HUES48 (cell line): ENCODE data around the gene NBPF3.
"Not testable (repeated sequence)": the region's sequence is repeated elsewhere in the genome, so short reads cannot be mapped to it uniquely, and the experiment has no call there.

Source experiments
- H3K27ac ChIP-seq: one replicate; pipeline ENCODE4 v1.7.0; 2013; ENCODE audit warnings: low read depth, low read length, inconsistent platforms
- H3K27me3 ChIP-seq: 2 replicates; pipeline ENCODE4 v1.6.1; 2013; ENCODE audit warnings: mild to moderate bottlenecking, low read length; ENCODE audit not compliant: control insufficient read depth, insufficient read depth
- H3K36me3 ChIP-seq: 2 replicates; pipeline ENCODE4 v1.6.1; 2013; ENCODE audit warnings: low read length; ENCODE audit not compliant: control insufficient read depth, insufficient read depth
- H3K4me1 ChIP-seq: 2 replicates; pipeline ENCODE4 v1.6.1; 2013; ENCODE audit warnings: mild to moderate bottlenecking, low read length; ENCODE audit not compliant: control insufficient read depth, insufficient read depth
- H3K4me3 ChIP-seq: 2 replicates; pipeline ENCODE4 v1.5.1; 2013; ENCODE audit warnings: mild to moderate bottlenecking, low read depth, low read length
- H3K9ac ChIP-seq: 2 replicates; pipeline ENCODE4 v1.6.1; 2013; ENCODE audit warnings: mild to moderate bottlenecking, low read depth, low read length, moderate library complexity
- H3K9me3 ChIP-seq: 2 replicates; pipeline ENCODE4 v1.6.1; 2013; ENCODE audit warnings: low read length; ENCODE audit not compliant: control insufficient read depth, insufficient read depth

Gene NBPF3

DNA sequence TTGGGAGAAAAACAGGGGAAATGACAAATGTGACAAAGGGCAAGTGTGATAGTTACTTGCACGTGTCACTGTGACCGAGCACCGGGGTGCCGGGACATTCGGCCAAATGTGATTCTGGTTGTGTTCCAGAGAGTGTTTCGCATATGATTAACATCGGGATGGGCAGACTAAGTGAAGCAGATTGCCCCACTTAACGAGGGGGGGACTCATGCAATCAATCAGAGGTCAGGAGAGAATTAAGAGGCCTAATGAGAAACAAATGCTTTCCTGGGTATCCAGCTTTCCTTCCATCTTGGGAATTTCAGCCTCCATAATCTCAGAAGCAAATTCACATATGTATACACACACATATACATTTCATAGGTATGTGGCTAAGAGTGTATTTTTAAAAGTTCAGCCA is 18.6 kb upstream of the NBPF3 start:
- H3K9ac ChIP-seq, H3K27me3 ChIP-seq, H3K4me1 ChIP-seq, H3K9me3 ChIP-seq, H3K36me3 ChIP-seq, H3K4me3 ChIP-seq, H3K27ac ChIP-seq: not testable (repeated sequence)

DNA sequence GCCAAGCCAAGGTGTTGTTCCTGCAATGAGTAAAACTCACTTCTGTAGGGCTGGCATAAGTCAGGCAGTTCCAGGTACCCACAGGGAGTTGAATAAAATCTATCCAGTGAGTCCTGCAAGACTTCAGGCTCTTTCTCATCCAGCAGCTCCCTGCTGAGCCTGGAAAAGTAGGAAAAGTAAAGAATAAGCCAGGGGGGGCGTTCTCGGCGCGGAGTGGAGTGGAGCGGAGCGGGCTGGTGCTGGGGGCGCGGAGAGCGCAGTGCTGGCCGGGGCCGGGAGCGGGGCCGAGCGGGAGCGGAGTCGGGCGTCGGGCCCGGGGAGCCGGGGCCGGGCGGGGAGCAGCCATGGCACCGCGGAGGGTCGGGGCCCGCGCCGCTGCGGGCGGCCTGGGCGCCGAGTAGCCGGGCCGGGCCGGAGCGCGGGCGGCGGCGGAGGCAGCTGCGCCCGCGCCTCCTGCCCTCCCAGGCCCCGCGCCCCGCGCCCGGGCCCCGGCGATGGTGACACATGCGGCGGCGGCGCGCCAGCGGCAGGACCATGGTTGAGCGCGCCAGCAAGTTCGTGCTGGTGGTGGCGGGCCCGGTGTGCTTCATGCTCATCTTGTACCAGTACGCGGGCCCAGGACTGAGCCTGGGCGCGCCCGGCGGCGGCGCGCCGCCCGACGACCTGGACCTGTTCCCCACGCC is 12.0 kb upstream of the NBPF3 start:
- H3K9me3 ChIP-seq, H3K27ac ChIP-seq, H3K4me1 ChIP-seq, H3K36me3 ChIP-seq, H3K9ac ChIP-seq: not testable (repeated sequence)
- Histone ChIP-seq H3K4me3 (peak overlapping the region; percentile 46), H3K27me3 (peaks cover 27% of the 10 kb centered on the region)

DNA sequence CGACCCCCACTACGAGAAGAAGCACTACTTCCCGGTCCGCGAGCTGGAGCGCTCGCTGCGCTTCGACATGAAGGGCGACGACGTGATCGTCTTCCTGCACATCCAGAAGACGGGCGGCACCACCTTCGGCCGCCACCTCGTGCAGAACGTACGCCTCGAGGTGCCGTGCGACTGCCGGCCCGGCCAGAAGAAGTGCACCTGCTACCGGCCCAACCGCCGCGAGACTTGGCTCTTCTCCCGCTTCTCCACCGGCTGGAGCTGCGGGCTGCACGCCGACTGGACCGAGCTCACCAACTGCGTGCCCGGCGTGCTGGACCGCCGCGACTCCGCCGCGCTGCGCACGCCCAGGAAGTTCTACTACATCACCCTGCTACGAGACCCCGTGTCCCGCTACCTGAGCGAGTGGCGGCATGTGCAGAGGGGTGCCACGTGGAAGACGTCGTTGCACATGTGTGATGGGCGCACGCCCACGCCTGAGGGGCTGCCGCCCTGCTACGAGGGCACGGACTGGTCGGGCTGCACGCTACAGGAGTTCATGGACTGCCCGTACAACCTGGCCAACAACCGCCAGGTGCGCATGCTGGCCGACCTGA is 11.4 kb upstream of the NBPF3 start:
- not testable (repeated sequence) for H3K27ac ChIP-seq, H3K4me1 ChIP-seq, H3K9me3 ChIP-seq, H3K9ac ChIP-seq, H3K36me3 ChIP-seq
- peaks cover 27% of the 10 kb centered on the region for H3K27me3 ChIP-seq
- H3K4me3 ChIP-seq: peak overlapping the region; percentile 39; the same call in 1 of the 2 replicates

DNA sequence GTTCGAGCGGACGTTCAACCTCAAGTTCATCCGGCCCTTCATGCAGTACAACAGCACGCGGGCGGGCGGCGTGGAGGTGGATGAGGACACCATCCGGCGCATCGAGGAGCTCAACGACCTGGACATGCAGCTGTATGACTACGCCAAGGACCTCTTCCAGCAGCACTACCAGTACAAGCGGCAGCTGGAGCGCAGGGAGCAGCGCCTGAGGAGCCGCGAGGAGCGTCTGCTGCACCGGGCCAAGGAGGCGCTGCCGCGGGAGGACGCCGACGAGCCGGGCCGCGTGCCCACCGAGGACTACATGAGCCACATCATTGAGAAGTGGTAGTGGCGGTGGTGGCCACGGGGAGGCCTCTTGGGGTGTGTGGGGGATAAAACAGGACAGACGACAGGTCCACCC is 10.7 kb upstream of the NBPF3 start:
- not testable (repeated sequence) for H3K4me3 ChIP-seq, H3K9ac ChIP-seq, H3K4me1 ChIP-seq, H3K9me3 ChIP-seq, H3K27ac ChIP-seq, H3K36me3 ChIP-seq
- H3K27me3 ChIP-seq: peaks cover 27% of the 10 kb centered on the region

DNA sequence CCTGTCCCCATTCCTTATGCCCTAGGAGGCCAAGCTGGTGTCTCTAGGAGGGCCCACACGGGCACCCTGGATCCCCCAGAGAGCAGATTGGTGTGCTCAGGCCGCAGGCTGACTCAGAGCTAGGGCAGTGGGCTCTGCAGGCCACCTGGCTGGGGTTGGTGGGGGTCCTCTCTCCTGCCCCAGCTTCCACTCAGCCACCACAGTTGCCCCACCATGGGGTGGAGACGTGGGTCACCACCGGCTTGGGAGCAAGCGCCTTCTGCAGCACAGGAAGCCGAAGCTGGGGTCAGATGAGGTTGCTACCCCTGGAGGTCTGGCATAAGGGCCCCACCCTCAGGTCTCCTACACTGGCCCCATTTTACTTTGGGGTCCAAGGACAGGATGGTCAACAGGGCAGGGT is 9.1 kb upstream of the NBPF3 start:
- not testable (repeated sequence) for H3K9me3 ChIP-seq, H3K27ac ChIP-seq, H3K4me3 ChIP-seq, H3K36me3 ChIP-seq, H3K4me1 ChIP-seq, H3K9ac ChIP-seq
- H3K27me3 ChIP-seq: peaks cover 27% of the 10 kb centered on the region

DNA sequence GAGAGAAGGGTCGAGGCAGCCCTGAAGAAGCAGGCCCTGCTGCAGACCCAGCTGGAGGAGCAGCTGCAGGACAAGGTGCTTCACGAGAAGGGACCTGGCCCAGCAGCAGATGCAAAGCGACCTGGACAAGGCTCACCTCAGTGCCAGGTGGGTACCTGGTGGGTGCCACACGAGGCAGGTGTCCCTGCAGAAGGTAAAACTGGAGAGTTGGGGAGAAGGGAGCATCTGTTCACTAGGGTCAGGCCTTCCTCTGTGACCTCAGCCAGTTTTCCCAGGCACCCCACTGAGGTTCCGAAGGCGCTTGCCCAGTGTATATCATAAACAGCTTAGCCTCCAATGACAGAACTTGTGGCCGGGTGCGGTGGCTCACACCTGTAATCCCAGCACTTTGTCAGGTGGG is 5.5 kb upstream of the NBPF3 start:
- Histone ChIP-seq H3K9me3 (no peaks in the 10 kb centered on the region), H3K4me1 (peaks cover 8% of the 10 kb centered on the region), H3K9ac (no peak overlapping the region), H3K36me3 (no peaks in the 10 kb centered on the region), H3K27ac (no peak overlapping the region), H3K27me3 (peaks cover 19% of the 10 kb centered on the region), H3K4me3 (no peak overlapping the region)

DNA sequence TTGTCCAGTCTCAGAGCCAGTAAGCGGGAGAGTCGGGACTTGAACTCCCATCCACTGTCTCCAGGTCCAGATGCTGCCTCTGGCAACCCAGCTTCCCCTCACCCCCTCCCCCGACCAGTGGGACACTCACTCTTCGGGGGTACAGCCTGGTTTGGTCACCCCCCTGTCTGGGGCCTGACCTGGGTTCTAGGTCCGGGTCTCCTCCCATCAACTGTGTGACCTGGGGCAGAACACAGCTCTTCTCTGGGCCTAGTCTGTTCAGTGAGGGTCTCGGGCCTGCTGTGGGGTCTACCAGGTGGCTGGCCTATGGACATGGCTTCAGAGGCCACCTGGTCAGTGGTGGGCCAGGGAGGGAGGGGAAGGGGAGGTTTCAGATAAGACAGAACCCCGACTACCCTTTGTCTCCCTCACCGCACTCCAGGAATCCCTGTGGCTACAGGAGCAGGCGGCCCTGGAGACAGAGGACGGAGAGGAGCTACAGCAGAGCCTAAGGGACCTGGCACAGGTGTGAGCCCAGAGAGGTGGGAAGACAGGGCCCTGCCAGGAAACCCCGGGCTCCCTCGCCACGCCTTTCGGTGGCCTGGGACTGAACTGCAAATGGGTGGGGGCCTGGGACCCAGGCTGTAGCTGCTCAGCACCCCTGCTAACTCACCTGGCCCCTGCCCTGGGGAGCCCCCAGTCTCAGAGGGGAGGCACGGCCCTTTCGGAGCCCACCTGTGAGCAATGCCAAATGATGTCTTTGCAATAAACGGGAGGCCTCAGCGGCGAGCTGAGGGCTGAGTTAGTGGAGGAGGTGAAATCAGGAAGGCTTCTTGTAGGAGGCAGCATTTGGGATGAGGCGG is 4.1 kb upstream of the NBPF3 start:
- Histone ChIP-seq H3K4me3 (peak overlapping the region; percentile 49), H3K9me3 (no peaks in the 10 kb centered on the region), H3K4me1 (peaks cover 10% of the 10 kb centered on the region), H3K27ac (no peak overlapping the region), H3K9ac (no peak overlapping the region), H3K27me3 (peaks cover 20% of the 10 kb centered on the region), H3K36me3 (no peaks in the 10 kb centered on the region)

DNA sequence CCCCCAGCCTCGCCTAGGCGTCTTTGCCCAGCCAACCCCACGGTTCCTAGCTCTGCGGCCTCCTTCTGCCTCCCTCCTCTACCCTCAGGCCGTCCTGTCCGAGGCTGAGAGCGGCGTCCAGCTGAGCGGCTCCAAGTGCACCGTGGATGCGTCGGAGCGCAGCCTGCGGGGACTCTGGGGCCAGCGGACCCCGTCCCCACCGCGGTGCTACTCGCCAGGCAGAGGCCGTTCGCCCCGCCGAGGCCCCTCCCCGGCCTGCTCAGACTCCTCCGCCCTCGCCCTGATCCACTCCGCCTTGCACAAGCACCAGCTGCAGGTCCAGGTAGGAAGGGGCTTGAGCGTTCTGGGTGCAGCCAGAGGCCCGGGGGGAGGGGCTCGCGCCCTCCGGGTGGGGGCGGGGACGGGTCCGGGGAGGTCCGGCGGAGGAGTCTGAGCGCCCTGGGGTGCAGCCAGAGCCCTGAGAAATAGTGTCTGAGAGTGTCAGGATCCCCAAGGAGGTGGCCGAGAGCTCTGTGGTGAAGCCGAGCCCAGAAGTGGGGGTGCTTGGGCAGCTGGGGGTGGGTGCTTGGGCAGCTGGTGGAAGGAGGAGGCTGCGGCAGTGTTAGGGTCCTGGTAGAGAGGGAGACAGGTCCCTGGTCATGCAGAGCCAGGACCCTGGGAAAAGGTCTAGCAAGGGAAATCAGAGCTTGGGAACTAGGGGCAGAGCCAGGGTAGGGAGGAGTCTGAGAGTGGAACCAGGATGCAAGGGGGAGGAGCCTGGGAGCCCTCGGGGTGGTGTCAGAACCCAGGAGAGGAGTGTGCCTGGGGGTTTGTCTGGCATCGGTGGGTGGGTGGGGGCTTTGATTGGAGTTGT is 3.2 kb upstream of the NBPF3 start:
- Histone ChIP-seq H3K9ac (no peak overlapping the region), H3K4me1 (peaks cover 11% of the 10 kb centered on the region), H3K27me3 (peaks cover 28% of the 10 kb centered on the region), H3K9me3 (no peaks in the 10 kb centered on the region), H3K4me3 (peak overlapping the region; percentile 49), H3K27ac (no peak overlapping the region), H3K36me3 (no peaks in the 10 kb centered on the region)

DNA sequence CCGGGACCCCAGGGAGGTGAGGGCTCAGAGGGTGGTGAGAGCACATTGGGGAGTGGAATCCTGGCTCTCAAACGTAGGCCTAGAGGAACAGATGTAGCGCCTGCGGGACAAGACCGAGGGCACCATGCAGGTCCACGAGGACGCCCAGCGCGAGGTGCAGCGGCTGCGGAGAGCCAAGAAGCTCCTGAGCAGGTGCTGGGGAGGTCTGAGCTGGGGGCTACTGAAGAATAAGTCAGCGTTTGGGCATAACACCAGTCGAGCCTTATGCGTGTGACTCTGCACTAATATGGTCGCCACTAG is 2.6 kb upstream of the NBPF3 start:
- Histone ChIP-seq H3K27ac (no peak overlapping the region), H3K27me3 (peaks cover 29% of the 10 kb centered on the region), H3K4me1 (peaks cover 11% of the 10 kb centered on the region), H3K9me3 (no peaks in the 10 kb centered on the region), H3K36me3 (no peaks in the 10 kb centered on the region), H3K4me3 (peak overlapping the region; percentile 49), H3K9ac (no peak overlapping the region)

DNA sequence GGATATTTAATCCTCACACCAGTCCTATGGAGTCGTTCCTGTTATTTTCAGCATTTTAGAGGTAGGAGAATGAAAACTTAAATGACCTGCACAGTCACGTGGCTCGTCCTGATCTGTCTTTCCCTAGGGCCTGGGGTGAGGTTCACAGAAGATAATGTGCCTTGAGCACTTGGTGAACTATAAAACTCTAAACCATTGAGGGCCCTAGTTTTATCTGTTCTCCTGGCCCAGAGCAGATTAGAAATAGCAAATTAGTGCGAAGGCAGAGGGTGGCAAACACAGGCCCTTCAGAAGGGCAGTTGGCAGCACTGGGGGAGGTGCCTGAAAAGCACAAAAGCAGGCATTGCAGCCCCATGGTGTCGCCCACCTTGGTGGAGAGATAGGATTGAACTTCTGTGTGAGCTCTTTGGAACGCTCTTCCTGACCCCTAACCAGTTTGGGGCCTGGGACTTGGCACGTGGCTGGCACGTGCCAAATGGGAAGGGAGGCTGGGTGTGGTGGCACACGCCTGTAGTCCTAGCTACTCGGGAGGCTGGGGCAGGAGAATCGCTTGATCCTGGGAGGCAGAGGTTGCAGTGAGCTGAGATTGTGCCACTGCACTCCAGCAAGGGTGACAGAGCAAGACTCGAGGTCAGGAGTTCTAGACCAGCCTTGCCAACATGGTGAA is 1.2 kb upstream of the NBPF3 start:
- H3K27me3 ChIP-seq: peaks cover 29% of the 10 kb centered on the region
- not testable (repeated sequence) for H3K4me3 ChIP-seq, H3K27ac ChIP-seq

More for the DNA sequence above, 1.2 kb upstream of the NBPF3 start:
- not testable (repeated sequence) for H3K9me3 ChIP-seq, H3K36me3 ChIP-seq, H3K9ac ChIP-seq
- peaks cover 11% of the 10 kb centered on the region for H3K4me1 ChIP-seq
